ENCODE measurements around the gene JHY. TPM values are rescaled to one million over a fixed set of nuclear protein-coding genes. Genes with fewer than 3 reads are reported as not detected.

Gene JHY
- total RNA-seq, 1 experiment from 2014 or later: 2.6 TPM

DNA sequence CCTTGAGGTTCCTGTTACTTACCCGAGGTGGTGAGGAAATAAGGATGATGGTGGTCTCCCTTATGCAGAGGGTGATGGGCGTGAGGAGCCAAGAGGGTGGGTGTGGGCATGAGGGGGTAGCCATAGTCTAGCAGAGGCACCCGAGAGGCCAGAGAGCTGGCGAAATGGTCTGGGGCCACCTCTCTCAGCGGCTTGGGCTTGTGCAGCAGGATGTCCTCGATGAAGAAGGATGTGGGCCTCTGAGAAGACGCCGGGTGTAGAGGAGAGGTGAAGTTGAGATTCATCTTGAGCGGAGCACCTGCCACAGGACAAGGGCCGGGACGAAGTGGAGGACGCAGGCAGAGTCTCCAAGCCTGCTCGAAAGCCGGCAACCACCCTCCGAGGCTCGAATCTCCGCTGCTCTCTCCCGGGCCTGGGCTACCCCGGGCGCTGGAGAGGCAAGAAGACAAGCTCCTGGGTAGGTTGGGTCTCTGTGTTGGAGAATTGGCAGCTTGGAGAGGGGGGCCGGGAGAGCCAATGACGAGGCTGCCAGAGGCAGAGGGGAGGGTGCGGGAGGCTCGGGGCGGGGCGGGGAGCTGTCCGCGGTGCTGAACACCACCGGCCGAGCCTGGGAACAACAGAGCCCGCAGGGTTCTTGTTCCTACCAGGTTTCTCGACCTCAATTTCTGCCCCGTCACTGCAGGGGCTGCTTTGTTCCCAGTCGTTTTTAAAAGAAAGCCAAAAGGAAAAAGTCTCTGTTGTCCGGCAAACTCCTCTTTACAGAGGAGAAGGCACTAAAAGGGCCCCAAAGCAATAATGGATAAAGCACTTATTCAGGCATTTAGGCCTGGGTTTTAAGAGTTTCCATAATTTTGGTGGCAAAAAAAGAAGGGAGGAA lies 99.1 kb downstream of the JHY start, which contains the start of gene BSX:
TSS of gene BSX (minus strand) at position 447 of the 877 bp plus-strand sequence. CDS start at position 284, 163 bp downstream.
- peaks cover 35% of the 10 kb centered on the region for H3K27me3 ChIP-seq (replicated peaks)
- no peak within 1 kb of the TSS for H3K27ac ChIP-seq
- DNase-seq (ENCODE audit: low read depth in 1 of 2, low spot score in 2 of 2): peak in 1 of 2 experiments; percentile 43
- H3K4me3 ChIP-seq: no peak within 1 kb of the TSS
- H3K36me3 ChIP-seq: no peaks in the 10 kb centered on the region
- no peaks in the 10 kb centered on the region for H3K4me1 ChIP-seq (replicated peaks)
- H3K9me3 ChIP-seq (replicated peaks): no peaks in the 10 kb centered on the region

DNA sequence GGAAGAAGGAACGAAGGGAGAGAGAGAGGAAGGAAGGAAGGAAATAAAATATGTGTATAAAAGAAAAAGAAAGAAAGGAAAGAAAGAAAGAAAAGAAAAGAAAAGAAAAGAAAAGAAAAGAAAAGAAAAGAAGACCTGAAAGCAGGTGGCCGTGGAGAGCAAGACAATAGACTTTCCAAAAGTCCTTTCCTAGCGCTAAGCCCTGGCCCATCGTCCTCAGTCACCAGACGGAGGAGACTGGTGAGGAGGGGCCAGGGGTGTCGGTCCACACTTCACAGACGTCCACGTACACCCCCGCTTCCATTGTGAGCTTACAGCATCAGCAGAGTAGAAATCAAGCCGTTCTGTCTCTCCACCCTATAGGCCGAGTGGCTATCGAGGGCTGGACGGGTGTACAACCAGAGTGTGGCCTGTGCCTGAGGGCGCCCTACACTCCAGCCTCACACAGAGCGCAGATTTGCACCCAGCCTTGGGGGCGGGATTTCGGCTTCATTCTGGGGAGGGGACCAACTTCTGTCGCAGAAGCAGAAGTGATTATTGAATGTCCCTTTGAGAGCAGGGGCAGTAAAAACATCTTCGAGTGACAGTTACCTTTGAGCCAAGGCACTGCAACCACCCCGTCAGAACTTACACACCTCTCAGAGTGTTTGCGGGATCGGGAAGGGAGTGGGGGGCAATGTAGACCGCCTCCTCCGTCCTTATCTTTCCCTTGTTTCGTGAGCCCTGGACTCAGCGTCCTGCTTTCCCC lies 101.1 kb downstream of the JHY start:
- no peak for DNase-seq (ENCODE audit: low read depth in 1 of 2, low spot score in 2 of 2)
- H3K36me3 ChIP-seq: no peaks in the 10 kb centered on the region
- peaks cover 25% of the 10 kb centered on the region for H3K27me3 ChIP-seq (replicated peaks)
- no peaks in the 10 kb centered on the region for H3K4me1 ChIP-seq (replicated peaks)
- H3K4me3 ChIP-seq: peak overlapping the region; percentile 39
- H3K9me3 ChIP-seq (replicated peaks): no peaks in the 10 kb centered on the region
- H3K27ac ChIP-seq: no peak overlapping the region

DNA sequence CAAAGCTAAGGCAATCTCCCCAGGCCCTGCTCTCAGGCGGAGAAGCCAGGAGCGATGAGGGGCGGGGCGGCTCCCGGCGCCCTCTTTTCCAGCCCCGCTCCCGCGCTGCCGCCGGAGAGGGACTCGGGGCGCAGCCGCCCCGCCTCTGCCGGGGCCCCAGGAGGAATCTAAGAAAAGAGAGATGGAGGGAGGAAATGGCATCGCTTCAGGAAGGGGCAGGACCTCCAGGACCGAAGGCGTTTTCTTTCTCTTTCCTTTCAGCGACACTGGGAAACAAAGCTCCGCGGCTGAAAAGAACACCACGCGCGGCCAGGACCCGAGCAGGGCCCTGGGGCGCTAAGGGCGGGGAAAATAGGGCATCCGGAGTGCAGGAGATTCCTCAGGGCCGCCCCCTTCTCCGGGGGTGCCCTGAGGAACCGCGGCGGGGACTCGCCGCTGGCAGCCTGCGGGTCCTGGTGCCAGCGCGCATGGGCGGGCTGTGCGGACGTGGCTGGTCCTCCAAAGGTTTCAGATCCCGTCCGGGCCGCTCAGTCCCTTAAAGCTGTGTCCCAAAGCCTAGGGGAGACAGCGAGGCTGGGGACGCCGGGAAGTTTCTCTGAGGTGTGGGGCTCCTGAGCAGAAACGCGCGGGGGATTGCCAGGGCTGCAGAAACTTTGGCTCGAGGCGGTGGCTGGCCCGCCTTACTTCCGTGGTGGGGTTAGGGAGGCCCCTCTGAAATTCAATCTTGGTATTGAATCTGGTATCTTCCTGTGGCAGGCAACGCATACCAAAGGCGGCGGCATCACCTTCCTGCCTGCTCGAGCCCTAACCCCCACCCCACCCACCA lies 101.8 kb downstream of the JHY start:
- no peaks in the 10 kb centered on the region for H3K9me3 ChIP-seq (replicated peaks)
- no peak for DNase-seq (ENCODE audit: low read depth in 1 of 2, low spot score in 2 of 2)
- no peak overlapping the region for H3K27ac ChIP-seq
- H3K4me1 ChIP-seq (replicated peaks): no peaks in the 10 kb centered on the region
- peaks cover 25% of the 10 kb centered on the region for H3K27me3 ChIP-seq (replicated peaks)
- peak overlapping the region; percentile 39 for H3K4me3 ChIP-seq
- H3K36me3 ChIP-seq: no peaks in the 10 kb centered on the region

DNA sequence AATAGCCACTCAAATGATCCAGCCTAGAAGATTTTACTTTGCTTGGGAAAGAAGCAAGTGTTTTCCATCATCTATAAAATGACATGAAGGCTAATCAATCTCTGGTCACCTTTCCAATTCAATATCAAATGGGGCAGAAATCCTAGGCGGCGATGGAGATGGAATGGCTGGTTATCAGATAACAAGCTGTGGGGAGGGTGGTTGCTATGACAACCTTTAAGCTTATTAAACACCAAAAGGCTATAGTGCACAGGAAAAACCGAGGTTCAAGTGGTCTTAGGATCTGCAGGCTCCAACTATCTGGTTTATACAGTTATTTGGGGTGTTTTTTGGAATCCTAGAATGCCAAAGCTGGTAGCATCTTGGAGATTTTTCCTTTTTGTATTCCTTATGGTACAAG lies 113.0 kb downstream of the JHY start:
- H3K36me3 ChIP-seq: no peaks in the 10 kb centered on the region
- no peak for DNase-seq (ENCODE audit: low read depth in 1 of 2, low spot score in 2 of 2)
- H3K27ac ChIP-seq: no peak overlapping the region
- peaks cover 3% of the 10 kb centered on the region; the same call in 1 of the 2 replicates for H3K27me3 ChIP-seq (replicated peaks)
- H3K4me3 ChIP-seq: no peak overlapping the region
- no peaks in the 10 kb centered on the region for H3K4me1 ChIP-seq (replicated peaks)
- H3K9me3 ChIP-seq (replicated peaks): no peaks in the 10 kb centered on the region

DNA sequence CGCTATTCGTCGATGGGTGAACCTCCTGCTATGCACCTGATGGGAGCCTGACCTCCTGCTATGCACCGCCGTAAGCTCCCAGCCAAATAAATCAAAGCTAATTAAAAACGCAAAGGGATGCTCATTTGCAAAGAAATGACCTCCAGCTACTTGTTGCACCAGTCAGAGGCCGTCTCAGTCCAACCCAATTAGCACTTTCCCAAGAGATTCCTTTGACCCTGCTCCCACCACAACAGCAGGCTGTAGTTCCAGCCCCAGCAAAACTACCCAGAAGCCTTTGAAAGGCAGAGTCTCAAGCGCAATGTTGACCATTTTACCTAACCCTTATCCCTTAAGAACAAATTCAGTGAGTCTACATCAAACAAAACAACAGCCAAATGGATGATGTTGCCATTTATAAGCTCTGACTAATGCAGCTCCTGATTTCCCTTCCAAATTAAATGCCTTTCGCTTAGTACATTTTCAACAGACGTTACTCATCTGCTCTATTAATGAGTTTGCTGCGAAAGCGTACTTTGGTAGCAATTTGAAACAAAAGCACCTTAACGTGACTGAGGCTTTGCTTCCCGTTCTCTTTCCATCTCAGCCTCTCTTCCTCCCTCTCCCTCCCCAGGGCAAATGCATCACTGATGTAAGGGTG lies 116.3 kb downstream of the JHY start:
- H3K9me3 ChIP-seq (replicated peaks): no peaks in the 10 kb centered on the region
- no peaks in the 10 kb centered on the region for H3K4me1 ChIP-seq (replicated peaks)
- H3K27ac ChIP-seq: no peak overlapping the region
- no peak for DNase-seq (ENCODE audit: low read depth in 1 of 2, low spot score in 2 of 2)
- no peaks in the 10 kb centered on the region for H3K36me3 ChIP-seq
- H3K4me3 ChIP-seq: no peak overlapping the region
- H3K27me3 ChIP-seq (replicated peaks): peaks cover 3% of the 10 kb centered on the region; the same call in 1 of the 2 replicates

DNA sequence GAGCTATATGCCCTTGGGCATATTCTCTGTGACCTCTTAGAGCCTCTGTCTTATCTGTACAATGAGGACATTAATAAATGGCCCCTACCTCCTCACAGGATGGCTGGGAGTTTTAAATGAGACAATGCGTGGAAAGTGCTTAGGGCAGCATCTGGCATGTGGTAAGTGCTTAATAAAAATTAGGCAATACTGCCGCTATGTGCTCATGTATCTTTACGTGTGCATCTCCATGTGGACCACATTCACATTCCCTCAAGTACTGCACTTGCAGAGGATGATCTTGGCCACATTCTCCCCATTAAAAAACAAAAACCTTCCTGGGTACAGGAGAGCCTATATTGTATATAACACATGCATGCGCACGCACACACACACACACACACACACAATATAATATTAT lies 118.2 kb downstream of the JHY start:
- H3K4me1 ChIP-seq (replicated peaks): no peaks in the 10 kb centered on the region
- no peak overlapping the region for H3K27ac ChIP-seq
- no peak for DNase-seq (ENCODE audit: low read depth in 1 of 2, low spot score in 2 of 2)
- H3K36me3 ChIP-seq: no peaks in the 10 kb centered on the region
- no peak overlapping the region for H3K4me3 ChIP-seq
- H3K9me3 ChIP-seq (replicated peaks): no peaks in the 10 kb centered on the region
- H3K27me3 ChIP-seq (replicated peaks): peaks cover under 1% of the 10 kb centered on the region; the same call in 1 of the 2 replicates

DNA sequence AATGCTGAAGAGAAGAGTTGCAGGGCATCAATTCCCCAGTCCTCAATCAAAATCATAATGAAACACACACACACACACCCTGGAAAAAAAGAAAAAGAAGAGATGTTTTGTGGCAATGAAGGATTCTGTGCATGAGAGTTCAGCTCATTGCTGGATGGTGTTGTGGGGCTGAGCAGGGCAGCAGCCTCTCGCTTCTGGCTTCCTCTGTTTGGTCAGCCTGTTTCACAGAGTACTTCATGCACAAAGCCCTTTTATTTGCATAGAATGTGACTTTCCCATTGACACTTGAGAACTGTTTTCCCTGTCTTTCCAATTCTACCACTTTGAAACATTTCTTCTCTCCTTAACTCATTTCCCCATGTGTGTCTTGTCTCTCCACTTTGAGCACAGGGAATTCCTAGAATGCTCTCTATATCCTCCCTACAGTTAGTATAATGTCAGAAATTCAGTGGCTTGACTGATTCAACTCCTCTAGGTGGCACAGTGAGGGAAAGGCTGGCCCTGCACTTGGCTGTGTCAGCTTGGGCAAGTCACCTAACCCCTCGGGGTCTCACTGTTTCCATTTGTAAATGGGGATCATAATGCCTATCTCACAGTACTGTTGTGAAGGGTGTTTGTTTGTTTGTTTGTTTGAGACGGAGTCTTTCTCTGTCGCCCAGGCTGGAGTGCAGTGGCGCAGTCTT lies 124.4 kb downstream of the JHY start:
- H3K27me3 ChIP-seq (replicated peaks): no peaks in the 10 kb centered on the region
- no peaks in the 10 kb centered on the region for H3K36me3 ChIP-seq
- H3K27ac ChIP-seq: no peak overlapping the region
- DNase-seq (ENCODE audit: low read depth in 1 of 2, low spot score in 2 of 2): no peak
- H3K9me3 ChIP-seq (replicated peaks): no peaks in the 10 kb centered on the region
- H3K4me1 ChIP-seq (replicated peaks): no peaks in the 10 kb centered on the region
- H3K4me3 ChIP-seq: no peak overlapping the region

Other genes with a start within 250 kb of the JHY start
- 1.2 and 4.0 TPM in 2 replicates for gene UBASH3B, start 227.0 kb upstream of the JHY start, total RNA-seq (2014; rRNA removed; shearing (Covaris generic))
- not detected in 2 replicates for gene CRTAM, start 44.3 kb upstream of the JHY start, total RNA-seq (2014; rRNA removed; shearing (Covaris generic))
- gene BSX, start 99.1 kb downstream of the JHY start, total RNA-seq (2014; rRNA removed; shearing (Covaris generic)): not detected in 2 replicates
- 2,210 and 2,693 TPM in 2 replicates for gene HSPA8, start 179.4 kb downstream of the JHY start, total RNA-seq (2014; rRNA removed; shearing (Covaris generic))

Measured in SJSA1 (cell line).